DOHH2 (cell line): ENCODE results near the gene KPNA2.

Experiments
- EZH2phosphoT487 ChIP-seq: fragments of 200-600 bp; sonication (generic); IDR thresholded peaks from 2 replicates; pipeline ENCODE4 v1.6.1; 2017; ENCODE audit warnings: borderline replicate concordance, mild to moderate bottlenecking, antibody characterized with exemption, low read length, moderate library complexity, mixed read lengths
- TF ChIP-seq, protein P1 (sequence below): fragments of 200-600 bp; sonication (generic); IDR thresholded peaks from one replicate; pipeline ENCODE4 v1.5.1; 2014; ENCODE audit warnings: antibody characterized with exemption, mild to moderate bottlenecking, low read depth, low read length; ENCODE audit not compliant: poor library complexity, severe bottlenecking

DNA sequence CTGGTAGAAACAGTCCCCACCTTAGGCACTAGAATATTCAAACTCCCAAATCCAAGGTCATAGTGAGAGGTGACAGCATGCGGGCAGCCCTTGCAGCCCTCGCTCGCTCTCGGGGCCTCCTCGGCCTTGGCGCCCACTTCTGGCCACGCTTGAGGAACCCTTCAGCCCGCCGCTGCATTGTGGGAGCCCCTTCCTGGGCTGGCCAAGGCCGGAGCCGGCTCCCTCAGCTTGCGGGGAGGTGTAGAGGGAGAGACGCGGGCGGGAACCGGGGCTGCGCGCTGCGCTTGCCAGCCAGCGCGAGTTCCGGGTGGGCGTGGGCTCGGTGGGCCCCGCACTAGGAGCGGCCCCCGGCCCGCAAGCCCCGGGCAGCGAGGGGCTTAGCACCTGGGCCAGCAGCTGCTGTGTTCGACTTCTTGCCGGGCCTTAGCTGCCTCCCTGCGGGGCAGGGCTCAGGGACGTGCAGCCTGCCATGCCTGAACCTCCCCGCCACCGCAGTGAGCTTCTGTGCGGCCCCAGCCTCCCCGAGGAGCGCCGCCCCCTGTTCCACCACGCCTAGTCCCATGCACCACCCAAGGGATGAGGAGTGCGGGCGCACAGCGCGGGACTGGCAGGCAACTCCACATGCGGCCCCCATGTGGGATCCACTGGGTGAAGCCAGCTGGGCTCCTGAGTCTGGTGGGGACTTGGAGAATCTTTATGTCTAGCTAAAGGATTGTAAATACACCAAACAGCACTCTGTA lies 45.0 kb downstream of the KPNA2 start:
- TF ChIP-seq, protein P1, sequence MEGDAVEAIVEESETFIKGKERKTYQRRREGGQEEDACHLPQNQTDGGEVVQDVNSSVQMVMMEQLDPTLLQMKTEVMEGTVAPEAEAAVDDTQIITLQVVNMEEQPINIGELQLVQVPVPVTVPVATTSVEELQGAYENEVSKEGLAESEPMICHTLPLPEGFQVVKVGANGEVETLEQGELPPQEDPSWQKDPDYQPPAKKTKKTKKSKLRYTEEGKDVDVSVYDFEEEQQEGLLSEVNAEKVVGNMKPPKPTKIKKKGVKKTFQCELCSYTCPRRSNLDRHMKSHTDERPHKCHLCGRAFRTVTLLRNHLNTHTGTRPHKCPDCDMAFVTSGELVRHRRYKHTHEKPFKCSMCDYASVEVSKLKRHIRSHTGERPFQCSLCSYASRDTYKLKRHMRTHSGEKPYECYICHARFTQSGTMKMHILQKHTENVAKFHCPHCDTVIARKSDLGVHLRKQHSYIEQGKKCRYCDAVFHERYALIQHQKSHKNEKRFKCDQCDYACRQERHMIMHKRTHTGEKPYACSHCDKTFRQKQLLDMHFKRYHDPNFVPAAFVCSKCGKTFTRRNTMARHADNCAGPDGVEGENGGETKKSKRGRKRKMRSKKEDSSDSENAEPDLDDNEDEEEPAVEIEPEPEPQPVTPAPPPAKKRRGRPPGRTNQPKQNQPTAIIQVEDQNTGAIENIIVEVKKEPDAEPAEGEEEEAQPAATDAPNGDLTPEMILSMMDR, result no peak
- TF ChIP-seq EZH2phosphoT487, result no peak
